ENCODE results near the gene KLHL6.

KLHL6 gene

GRCh38 chr3:183484431-183485075 is 71.0 kb downstream of the KLHL6 start:
- Histone ChIP-seq H3K4me3 (ENCODE audit: low read length) (peak overlapping the region; percentile 0; the same call in 1 of the 2 replicates), H4K20me1 (ENCODE audit: insufficient read depth, low read length) (no peaks in the 10 kb centered on the region), H3K79me2 (ENCODE audit: low read length) (peaks cover 5% of the 10 kb centered on the region; the same call in 1 of the 2 replicates), H2AFZ (ENCODE audit: low read length) (no peak overlapping the region), H3K9me2 (replicated peaks; ENCODE audit: insufficient read depth, low read length) (no peaks in the 10 kb centered on the region), H3K4me1 (ENCODE audit: low read length) (peaks cover 59% of the 10 kb centered on the region), H3F3A (ENCODE audit: insufficient read depth, low read length) (peaks cover 45% of the 10 kb centered on the region), H3K27me3 (replicated peaks; ENCODE audit: insufficient read depth, low read length) (no peaks in the 10 kb centered on the region), H3K4me2 (ENCODE audit: low read depth, low read length) (peak overlapping the region; percentile 51), H3K36me3 (replicated peaks; ENCODE audit: insufficient read depth, low read length) (no peaks in the 10 kb centered on the region), H3K9ac (ENCODE audit: low read length) (peak overlapping the region; percentile 67), H3K9me3 (replicated peaks; ENCODE audit: insufficient read depth, low read length) (no peaks in the 10 kb centered on the region), H3K27ac (ENCODE audit: low read length) (peak overlapping the region; percentile 93)
- TF ChIP-seq EZH2phosphoT487 (IDR thresholded peaks at IDR 0.05; ENCODE audit: low read length) = no peak
- TF ChIP-seq, protein P1, sequence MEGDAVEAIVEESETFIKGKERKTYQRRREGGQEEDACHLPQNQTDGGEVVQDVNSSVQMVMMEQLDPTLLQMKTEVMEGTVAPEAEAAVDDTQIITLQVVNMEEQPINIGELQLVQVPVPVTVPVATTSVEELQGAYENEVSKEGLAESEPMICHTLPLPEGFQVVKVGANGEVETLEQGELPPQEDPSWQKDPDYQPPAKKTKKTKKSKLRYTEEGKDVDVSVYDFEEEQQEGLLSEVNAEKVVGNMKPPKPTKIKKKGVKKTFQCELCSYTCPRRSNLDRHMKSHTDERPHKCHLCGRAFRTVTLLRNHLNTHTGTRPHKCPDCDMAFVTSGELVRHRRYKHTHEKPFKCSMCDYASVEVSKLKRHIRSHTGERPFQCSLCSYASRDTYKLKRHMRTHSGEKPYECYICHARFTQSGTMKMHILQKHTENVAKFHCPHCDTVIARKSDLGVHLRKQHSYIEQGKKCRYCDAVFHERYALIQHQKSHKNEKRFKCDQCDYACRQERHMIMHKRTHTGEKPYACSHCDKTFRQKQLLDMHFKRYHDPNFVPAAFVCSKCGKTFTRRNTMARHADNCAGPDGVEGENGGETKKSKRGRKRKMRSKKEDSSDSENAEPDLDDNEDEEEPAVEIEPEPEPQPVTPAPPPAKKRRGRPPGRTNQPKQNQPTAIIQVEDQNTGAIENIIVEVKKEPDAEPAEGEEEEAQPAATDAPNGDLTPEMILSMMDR (IDR thresholded peaks at IDR 0.05; ENCODE audit: low read length) = no peak
- no peak for TF ChIP-seq EZH2 (optimal IDR thresholded peaks at IDR 0.05; ENCODE audit: low read depth, low read length)
- no peak for DNase-seq

- no peaks in the 10 kb centered on the region for H3K36me3 ChIP-seq (replicated peaks; ENCODE audit: insufficient read depth, low read length)
- H4K20me1 ChIP-seq (ENCODE audit: insufficient read depth, low read length) = no peaks in the 10 kb centered on the region
- H3K27me3 ChIP-seq (replicated peaks; ENCODE audit: insufficient read depth, low read length) = no peaks in the 10 kb centered on the region
- TF ChIP-seq, protein P1 (IDR thresholded peaks at IDR 0.05; ENCODE audit: low read length) = no peak
- TF ChIP-seq EZH2phosphoT487 (IDR thresholded peaks at IDR 0.05; ENCODE audit: low read length) = no peak
- TF ChIP-seq EZH2 (optimal IDR thresholded peaks at IDR 0.05; ENCODE audit: low read depth, low read length) = no peak
- H3K4me2 ChIP-seq (ENCODE audit: low read depth, low read length) = no peak overlapping the region
- H3F3A ChIP-seq (ENCODE audit: insufficient read depth, low read length) = peaks cover 26% of the 10 kb centered on the region
- H2AFZ ChIP-seq (ENCODE audit: low read length) = no peak overlapping the region
- no peak overlapping the region for H3K4me3 ChIP-seq (ENCODE audit: low read length)
- no peaks in the 10 kb centered on the region for H3K9me2 ChIP-seq (replicated peaks; ENCODE audit: insufficient read depth, low read length)
- H3K4me1 ChIP-seq (ENCODE audit: low read length) = peaks cover 35% of the 10 kb centered on the region
- H3K9me3 ChIP-seq (replicated peaks; ENCODE audit: insufficient read depth, low read length) = no peaks in the 10 kb centered on the region
- no peak for DNase-seq
- H3K79me2 ChIP-seq (ENCODE audit: low read length) = peaks cover 2% of the 10 kb centered on the region; the same call in 1 of the 2 replicates
- H3K27ac ChIP-seq (ENCODE audit: low read length) = no peak overlapping the region
- H3K9ac ChIP-seq (ENCODE audit: low read length) = no peak overlapping the region
Observed at GRCh38 chr3:183481582-183481981, 73.9 kb downstream of the KLHL6 start.

DNA sequence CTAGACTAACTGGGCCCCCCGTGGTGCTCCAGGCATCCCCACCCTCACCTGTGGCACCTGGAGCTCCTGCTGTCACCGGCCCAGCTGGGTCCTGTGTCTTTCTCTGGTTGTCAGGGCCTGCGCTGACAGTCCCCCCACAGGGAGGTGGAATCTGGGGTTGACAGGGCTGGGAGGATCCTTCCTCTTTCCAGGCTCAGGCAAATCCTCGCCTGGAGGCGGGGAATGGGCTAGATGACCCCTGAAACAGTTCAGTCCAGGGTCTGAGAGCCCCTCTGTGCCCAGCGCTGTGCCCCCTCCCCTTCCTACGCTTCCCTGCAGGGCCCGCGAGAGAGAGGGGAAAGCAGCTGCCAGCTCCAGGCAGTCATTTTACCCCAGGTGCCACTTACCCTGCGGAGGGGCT is 77.0 kb downstream of the KLHL6 start:
- Histone ChIP-seq H2AFZ (ENCODE audit: low read length) (no peak overlapping the region), H3F3A (ENCODE audit: insufficient read depth, low read length) (no peaks in the 10 kb centered on the region), H3K27ac (ENCODE audit: low read length) (no peak overlapping the region), H3K9me2 (replicated peaks; ENCODE audit: insufficient read depth, low read length) (no peaks in the 10 kb centered on the region), H3K4me2 (ENCODE audit: low read depth, low read length) (no peak overlapping the region), H3K4me3 (ENCODE audit: low read length) (no peak overlapping the region), H3K27me3 (replicated peaks; ENCODE audit: insufficient read depth, low read length) (no peaks in the 10 kb centered on the region), H3K79me2 (ENCODE audit: low read length) (no peaks in the 10 kb centered on the region), H4K20me1 (ENCODE audit: insufficient read depth, low read length) (no peaks in the 10 kb centered on the region), H3K4me1 (ENCODE audit: low read length) (peaks cover 5% of the 10 kb centered on the region), H3K9ac (ENCODE audit: low read length) (no peak overlapping the region), H3K36me3 (replicated peaks; ENCODE audit: insufficient read depth, low read length) (no peaks in the 10 kb centered on the region), H3K9me3 (replicated peaks; ENCODE audit: insufficient read depth, low read length) (no peaks in the 10 kb centered on the region)
- TF ChIP-seq EZH2phosphoT487 (IDR thresholded peaks at IDR 0.05; ENCODE audit: low read length) = no peak
- TF ChIP-seq EZH2 (optimal IDR thresholded peaks at IDR 0.05; ENCODE audit: low read depth, low read length) = no peak
- TF ChIP-seq, protein P1 (IDR thresholded peaks at IDR 0.05; ENCODE audit: low read length) = no peak
- no peak for DNase-seq
